HCT116 (cell line): Measurements from ENCODE around the gene ACHE. TPM values are rescaled to one million over a fixed set of nuclear protein-coding genes. Genes with fewer than 3 reads are reported as not detected.

Experiments
- ATAC-seq: fragments of 200-7000 bp; cut with Tn5 transposase; 2 replicates; pipeline ENCODE4 v1.9.1; 2020; ENCODE audit warnings: mild to moderate bottlenecking, moderate library complexity
- BruUV-seq: library from RNA; stranded (reverse); fragments of 400-500 nt; replicated peaks from 2 replicates; lab custom pipeline; 2021; lab: Mats Ljungman, UMichigan
- CTCF ChIA-PET: fragments of 300-600 bp; sonication (Branson Sonifier 250); formaldehyde crosslinking; loops from one replicate; lab custom pipeline; 2021; ENCODE audit warnings: antibody characterized with exemption; lab: Charles Lee
- POLR2A ChIA-PET: fragments of 300-600, 350-600 bp; sonication (Branson Sonifier 250); formaldehyde crosslinking; loops from one replicate; lab custom pipeline; 2021; ENCODE audit warnings: antibody characterized with exemption; lab: Charles Lee
- RAD21 ChIA-PET, 2 experiments: fragments of 300-600 bp; sonication (Branson Sonifier 250); formaldehyde crosslinking; loops; one replicate each; lab custom pipeline; 2023; ENCODE audit warnings: low total read pairs in 2 of 2; ENCODE audit not compliant: uncharacterized antibody in 2 of 2, unreplicated experiment in 2 of 2, low non-redundant PET in 1 of 2; lab: Charles Lee
- DNase-seq: peaks from one replicate; pipeline ENCODE4 v3.0.0-alpha.2; 2010; ENCODE audit warnings: low read depth, low spot score
- H2AFZ ChIP-seq: fragments of 200-600 bp; shearing (Covaris generic), sonication (generic); 2 replicates; pipeline ENCODE4 v1.6.1; 2017; ENCODE audit warnings: low read depth, mixed run types, mixed read lengths, antibody characterized with exemption, low read length; ENCODE audit not compliant: poor library complexity, severe bottlenecking
- H3K27ac ChIP-seq: 2 replicates; pipeline ENCODE4 v1.5.1; 2012; ENCODE audit warnings: low read depth, low read length
- H3K27me3 ChIP-seq: fragments of 200-600 bp; sonication (generic); 2 replicates; pipeline ENCODE4 v1.6.1; 2016; ENCODE audit warnings: mixed run types, low read length, mixed read lengths; ENCODE audit not compliant: insufficient read depth
- H3K36me3 ChIP-seq, 2 experiments: fragments of 200-500 bp in 1 of 2; fragments of 200-600 bp in 1 of 2; sonication (Bioruptor generic) in 1 of 2; sonication (generic) in 1 of 2; 2 replicates each; pipeline versions ENCODE4 v1.5.1 to v1.6.1; 2014 to 2016; ENCODE audit warnings: low read length in 2 of 2, inconsistent platforms in 1 of 2, mixed read lengths in 1 of 2, mixed run types in 1 of 2; ENCODE audit not compliant: insufficient read depth in 2 of 2, control insufficient read depth in 1 of 2
- H3K4me1 ChIP-seq, 2 experiments: fragments of 200-600 bp in 1 of 2; sonication (generic) in 1 of 2; 2 replicates each; pipeline versions ENCODE4 v1.5.1 to v1.6.1; 2012 to 2017; ENCODE audit warnings: low read length in 2 of 2, inconsistent platforms in 1 of 2, mild to moderate bottlenecking in 1 of 2, mixed read lengths in 1 of 2, mixed run types in 1 of 2, moderate library complexity in 1 of 2; ENCODE audit not compliant: insufficient read depth in 2 of 2, control insufficient read depth in 1 of 2
- H3K4me2 ChIP-seq: fragments of 200-600 bp; sonication (generic); 2 replicates; pipeline ENCODE4 v1.6.1; 2017; ENCODE audit warnings: mixed run types, low read length, mixed read lengths
- H3K4me3 ChIP-seq, 2 experiments: fragments of 200-600 bp in 1 of 2; sonication (generic) in 1 of 2; replicated peaks in 1 of 2; 2 replicates each; pipeline ENCODE4 v1.5.1; 2011 to 2016; ENCODE audit warnings: low read length in 2 of 2, control low read depth in 1 of 2, low read depth in 1 of 2, mild to moderate bottlenecking in 1 of 2, mixed read lengths in 1 of 2, mixed run types in 1 of 2
- H3K79me2 ChIP-seq: fragments of 200-600 bp; sonication (generic); 2 replicates; pipeline ENCODE4 v1.6.1; 2017; ENCODE audit warnings: mild to moderate bottlenecking, mixed run types, low read length, moderate library complexity, mixed read lengths; ENCODE audit not compliant: insufficient read depth
- H3K9ac ChIP-seq: fragments of 200-600 bp; sonication (generic); 2 replicates; pipeline ENCODE4 v1.6.1; 2016; ENCODE audit warnings: low read length, mixed read lengths
- H3K9me2 ChIP-seq: fragments of 200-600 bp; sonication (generic), shearing (Covaris generic); 2 replicates; pipeline ENCODE4 v1.6.1; 2017; ENCODE audit warnings: mixed run types, mild to moderate bottlenecking, moderate library complexity; ENCODE audit not compliant: insufficient read depth
- H3K9me3 ChIP-seq, 2 experiments: fragments of 200-500 bp in 1 of 2; fragments of 200-600 bp in 1 of 2; sonication (Bioruptor generic) in 1 of 2; sonication (generic) in 1 of 2; 2 replicates each; pipeline ENCODE4 v1.6.1; 2014 to 2017; ENCODE audit warnings: low read length in 2 of 2, mixed read lengths in 2 of 2, inconsistent platforms in 1 of 2, low read depth in 1 of 2, mild to moderate bottlenecking in 1 of 2, mixed run types in 1 of 2, moderate library complexity in 1 of 2; ENCODE audit not compliant: control insufficient read depth in 1 of 2, insufficient read depth in 1 of 2
- H4K20me1 ChIP-seq: fragments of 200-600 bp; sonication (generic), shearing (Covaris generic); 2 replicates; pipeline ENCODE4 v1.6.1; 2017; ENCODE audit warnings: mixed run types, mild to moderate bottlenecking, moderate library complexity; ENCODE audit not compliant: insufficient read depth
- YY1 ChIP-seq: IDR thresholded peaks from 2 replicates; pipeline ENCODE4 v1.6.1; 2011; ENCODE audit warnings: low read length, low read depth, moderate library complexity, mild to moderate bottlenecking; ENCODE audit not compliant: insufficient replicate concordance; ENCODE audit errors: extremely low read depth
- intact Hi-C: fragments of 100-400 bp; cut with micrococcal nuclease; formaldehyde crosslinking; loops from 2 replicates; pipeline ENCODE4 v1.10.0; 2022
- total RNA-seq: library from RNA; stranded (reverse); gene quantifications from one replicate; pipeline ENCODE4 v1.2.1, GENCODE V29; 2021; ENCODE audit not compliant: unreplicated experiment
- TF ChIP-seq, protein P1 (sequence below): IDR thresholded peaks from 2 replicates; pipeline ENCODE4 v1.6.1; 2011; ENCODE audit warnings: mild to moderate bottlenecking, low read length, moderate library complexity; ENCODE audit not compliant: insufficient replicate concordance; ENCODE audit errors: extremely low read depth
- TF ChIP-seq, protein P2 (sequence below), 3 experiments: fragments of 200-600 bp in 1 of 3; sonication (generic) in 1 of 3; IDR thresholded peaks in 2 of 3; conservative IDR thresholded peaks in 1 of 3; 2 replicates each; pipeline ENCODE4 v1.5.1; 2012 to 2017; ENCODE audit warnings: low read depth in 2 of 3, low read length in 2 of 3, antibody characterized with exemption in 1 of 3, borderline replicate concordance in 1 of 3, control low read depth in 1 of 3, mild to moderate bottlenecking in 1 of 3, mixed read lengths in 1 of 3, mixed run types in 1 of 3, moderate library complexity in 1 of 3; ENCODE audit not compliant: insufficient read depth in 1 of 3

ACHE gene
- total RNA-seq, 1 experiment from 2014 or later, result 1.8 TPM

DNA sequence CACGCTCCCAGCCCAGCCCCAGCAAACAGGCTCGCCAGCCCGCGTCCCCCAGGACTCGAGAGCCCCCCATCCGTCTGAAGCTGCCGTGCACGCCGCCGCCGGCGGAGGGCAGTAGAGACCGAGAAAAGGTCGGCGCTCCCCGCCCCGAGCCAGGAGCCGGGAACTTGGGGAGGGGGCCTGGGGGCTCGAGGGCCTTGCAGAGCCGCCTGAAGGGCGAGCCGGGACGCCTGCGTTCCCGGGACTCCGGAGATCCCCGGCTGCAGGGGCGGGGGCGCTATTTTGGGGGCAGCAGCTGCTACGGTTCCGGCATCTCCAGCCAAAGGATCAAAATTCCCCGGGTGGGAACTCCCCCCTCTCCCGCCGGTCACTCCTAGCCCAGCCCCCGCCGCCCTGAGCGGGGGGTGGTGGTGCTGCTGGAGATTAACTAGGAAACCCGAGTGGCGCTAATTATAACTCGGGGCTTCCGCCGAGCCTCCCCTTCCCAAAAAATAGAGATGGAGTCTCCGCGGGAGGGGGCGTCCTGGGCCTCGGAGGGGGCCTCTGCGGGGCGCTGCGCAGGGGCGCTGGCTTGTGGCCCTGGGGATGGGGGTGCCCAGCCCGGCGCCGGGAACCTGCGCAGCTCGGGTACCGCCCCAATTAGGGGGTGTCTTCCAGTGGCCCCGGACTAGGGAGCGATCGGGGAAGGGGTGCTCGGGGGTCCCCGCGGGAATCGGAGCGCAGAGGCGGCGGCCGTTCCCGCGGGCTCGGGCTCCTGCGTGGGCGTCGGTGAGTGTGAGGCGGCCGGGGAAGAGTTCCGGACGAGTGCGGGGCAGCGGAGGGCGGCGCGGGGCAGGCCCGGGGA is 608 bp downstream of the ACHE start:
- no peaks in the 10 kb centered on the region for H3K79me2 ChIP-seq
- no peaks in the 10 kb centered on the region for H3K9me3 ChIP-seq
- H3K36me3 ChIP-seq, result no peaks in the 10 kb centered on the region
- peak overlapping the region; percentile 91 for H3K4me2 ChIP-seq
- intact Hi-C loops, result loop anchor here (1.0 to 5.0 kb wide), 2 partner anchors 242 to 297 kb away; no protein-coding TSS in a partner anchor
- ChIA-PET CTCF (interaction anchor here (0.6 to 1.4 kb wide), 7 partner anchors 16 to 388 kb away, joined by 3 to 6 read pairs (median 3); no protein-coding TSS in a partner anchor), POLR2A (interaction anchor here (0.7 to 1.2 kb wide), 2 partner anchors 232 to 388 kb away, joined by 3 read pairs; partner anchors contain the start of gene SERPINE1), RAD21 (interaction anchor here (0.6 to 1.4 kb wide), 2 partner anchors 67 to 388 kb away, joined by 3 to 6 read pairs; no protein-coding TSS in a partner anchor)
- peak overlapping the region; percentile 68 for H2AFZ ChIP-seq
- no peak for DNase-seq
- H3K27ac ChIP-seq, result no peak overlapping the region
- H3K27me3 ChIP-seq, result no peaks in the 10 kb centered on the region; the same call in 1 of the 2 replicates
- no TSS peak for BruUV-seq
- no peaks in the 10 kb centered on the region for H3K9me2 ChIP-seq
- peak overlapping the region; percentile 36 for H3K9ac ChIP-seq
- H4K20me1 ChIP-seq, result no peaks in the 10 kb centered on the region
- ATAC-seq, result peak; percentile 26; the same call in 1 of the 2 replicates
- TF ChIP-seq, protein P1, sequence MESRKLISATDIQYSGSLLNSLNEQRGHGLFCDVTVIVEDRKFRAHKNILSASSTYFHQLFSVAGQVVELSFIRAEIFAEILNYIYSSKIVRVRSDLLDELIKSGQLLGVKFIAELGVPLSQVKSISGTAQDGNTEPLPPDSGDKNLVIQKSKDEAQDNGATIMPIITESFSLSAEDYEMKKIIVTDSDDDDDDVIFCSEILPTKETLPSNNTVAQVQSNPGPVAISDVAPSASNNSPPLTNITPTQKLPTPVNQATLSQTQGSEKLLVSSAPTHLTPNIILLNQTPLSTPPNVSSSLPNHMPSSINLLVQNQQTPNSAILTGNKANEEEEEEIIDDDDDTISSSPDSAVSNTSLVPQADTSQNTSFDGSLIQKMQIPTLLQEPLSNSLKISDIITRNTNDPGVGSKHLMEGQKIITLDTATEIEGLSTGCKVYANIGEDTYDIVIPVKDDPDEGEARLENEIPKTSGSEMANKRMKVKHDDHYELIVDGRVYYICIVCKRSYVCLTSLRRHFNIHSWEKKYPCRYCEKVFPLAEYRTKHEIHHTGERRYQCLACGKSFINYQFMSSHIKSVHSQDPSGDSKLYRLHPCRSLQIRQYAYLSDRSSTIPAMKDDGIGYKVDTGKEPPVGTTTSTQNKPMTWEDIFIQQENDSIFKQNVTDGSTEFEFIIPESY, result no peak
- TF ChIP-seq, protein P2, sequence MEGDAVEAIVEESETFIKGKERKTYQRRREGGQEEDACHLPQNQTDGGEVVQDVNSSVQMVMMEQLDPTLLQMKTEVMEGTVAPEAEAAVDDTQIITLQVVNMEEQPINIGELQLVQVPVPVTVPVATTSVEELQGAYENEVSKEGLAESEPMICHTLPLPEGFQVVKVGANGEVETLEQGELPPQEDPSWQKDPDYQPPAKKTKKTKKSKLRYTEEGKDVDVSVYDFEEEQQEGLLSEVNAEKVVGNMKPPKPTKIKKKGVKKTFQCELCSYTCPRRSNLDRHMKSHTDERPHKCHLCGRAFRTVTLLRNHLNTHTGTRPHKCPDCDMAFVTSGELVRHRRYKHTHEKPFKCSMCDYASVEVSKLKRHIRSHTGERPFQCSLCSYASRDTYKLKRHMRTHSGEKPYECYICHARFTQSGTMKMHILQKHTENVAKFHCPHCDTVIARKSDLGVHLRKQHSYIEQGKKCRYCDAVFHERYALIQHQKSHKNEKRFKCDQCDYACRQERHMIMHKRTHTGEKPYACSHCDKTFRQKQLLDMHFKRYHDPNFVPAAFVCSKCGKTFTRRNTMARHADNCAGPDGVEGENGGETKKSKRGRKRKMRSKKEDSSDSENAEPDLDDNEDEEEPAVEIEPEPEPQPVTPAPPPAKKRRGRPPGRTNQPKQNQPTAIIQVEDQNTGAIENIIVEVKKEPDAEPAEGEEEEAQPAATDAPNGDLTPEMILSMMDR (IDR thresholded peaks at IDR 0.05 in 2 of 3, conservative IDR thresholded peaks at IDR 0.05 in 1 of 3; ENCODE audit: borderline replicate concordance in 1 of 3, insufficient read depth in 1 of 3, low read depth in 2 of 3, low read length in 2 of 3), result peak in 2 of 3 experiments; percentile 85; a peak in 4 of 6 replicates
- TF ChIP-seq YY1, result peak; percentile 10
- peaks cover 12 to 47% of the 10 kb centered on the region in 2 experiments for H3K4me1 ChIP-seq
- H3K4me3 ChIP-seq, result peak overlapping the region; percentile 44 to 60
